ACHN (cell line): ENCODE measurements around the gene TTC3.

Source experiments
- DNase-seq: peaks from one replicate; pipeline ENCODE4 v3.0.0-alpha.2; 2015
- in situ Hi-C: cut with HindIII; loops from 2 replicates; pipeline ENCODE4 v1.10.0; 2017; ENCODE audit warnings: low sequenced_read_pairs, low pct_ligation_motif_present, low pct_unique_long_range_greater_than_20kb

Gene TTC3

GRCh38 chr21:37227071-37228002, 154.3 kb downstream of the TTC3 start:
- no peak for DNase-seq
- in situ Hi-C loops, result no loop called here

DNA sequence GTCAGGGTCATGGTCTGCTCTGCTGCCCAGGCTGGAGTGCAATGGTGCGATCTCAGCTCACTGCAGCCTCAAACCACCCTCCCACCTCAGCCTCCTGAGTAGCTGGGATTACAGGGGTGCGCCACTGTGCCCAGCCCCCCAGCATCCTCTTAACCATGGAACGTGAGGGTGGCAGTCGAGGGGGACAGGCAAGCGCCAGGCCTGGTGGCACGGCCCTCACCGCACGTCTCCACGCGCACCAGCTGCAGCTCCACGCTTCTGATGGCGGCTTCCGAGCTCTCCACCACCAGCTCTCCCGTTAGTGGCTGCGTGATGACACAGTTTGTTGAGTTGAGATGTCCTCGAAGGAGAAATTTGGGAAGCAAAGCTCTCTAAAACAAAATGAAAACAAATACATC, 154.9 kb downstream of the TTC3 start:
- in situ Hi-C loops, result no loop called here

GRCh38 chr21:37230632-37231248, 157.7 kb downstream of the TTC3 start:
- DNase-seq, result no peak
- in situ Hi-C loops, result no loop called here

More for the DNA sequence above, 154.9 kb downstream of the TTC3 start:
- no peak for DNase-seq

- in situ Hi-C loops, result no loop called here
- no peak for DNase-seq
Measured at GRCh38 chr21:37231249-37231645, 158.2 kb downstream of the TTC3 start.

- in situ Hi-C loops, result no loop called here
- no peak for DNase-seq
Measured at GRCh38 chr21:37231671-37232070, 158.6 kb downstream of the TTC3 start.

GRCh38 chr21:37232274-37233018, 159.4 kb downstream of the TTC3 start:
- in situ Hi-C loops, result no loop called here
- no peak for DNase-seq

DNA sequence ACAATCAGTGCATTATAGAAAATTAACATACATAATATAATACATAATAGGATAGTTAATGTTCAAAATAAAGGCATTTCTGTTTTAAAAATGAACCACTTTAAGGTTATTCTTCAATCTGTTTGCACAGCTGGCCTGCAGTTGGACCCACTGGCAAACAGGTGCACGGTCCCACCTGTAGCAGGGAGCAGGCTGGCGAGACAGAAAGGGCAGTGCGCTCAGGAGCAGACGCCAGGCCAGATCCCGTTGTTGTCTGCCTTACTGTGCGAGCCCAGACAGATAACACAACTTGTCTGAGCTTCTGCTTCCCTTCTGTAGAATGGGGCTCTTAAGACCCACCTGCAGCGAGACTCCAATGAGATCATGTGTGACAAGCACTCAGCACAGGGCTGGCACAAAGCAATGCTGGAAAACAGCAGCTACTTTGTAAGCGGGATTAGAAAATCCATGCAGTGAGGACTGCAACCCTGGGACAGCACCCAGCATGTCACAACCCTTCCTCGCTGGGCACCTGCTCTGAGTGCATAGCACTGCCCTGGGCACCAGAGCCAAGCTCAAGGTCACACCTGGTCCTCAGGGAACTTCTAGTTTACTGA, 160.6 kb downstream of the TTC3 start:
- in situ Hi-C loops, result no loop called here
- no peak for DNase-seq

GRCh38 chr21:37237346-37237745, 164.3 kb downstream of the TTC3 start:
- DNase-seq, result no peak
- in situ Hi-C loops, result no loop called here

DNA sequence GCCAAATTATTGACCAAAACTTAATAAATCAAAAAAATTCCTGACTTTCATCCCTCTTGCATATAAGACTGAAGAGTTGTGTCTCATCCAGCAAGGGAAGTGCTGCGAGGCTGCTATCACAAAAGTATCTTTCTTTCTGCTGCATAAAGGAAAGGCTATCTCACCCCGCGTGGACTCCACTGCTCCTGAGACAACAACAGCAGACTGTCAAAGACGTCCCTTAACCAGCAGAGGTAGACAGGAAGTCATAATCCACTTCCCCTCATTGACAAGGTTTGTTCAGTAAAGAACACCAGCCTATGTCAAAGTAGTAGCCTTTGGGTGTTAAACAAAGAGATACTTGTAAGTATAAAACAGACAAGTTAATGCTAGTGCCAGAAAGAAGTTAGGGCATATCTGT, 164.7 kb downstream of the TTC3 start:
- in situ Hi-C loops, result no loop called here
- no peak for DNase-seq

DNA sequence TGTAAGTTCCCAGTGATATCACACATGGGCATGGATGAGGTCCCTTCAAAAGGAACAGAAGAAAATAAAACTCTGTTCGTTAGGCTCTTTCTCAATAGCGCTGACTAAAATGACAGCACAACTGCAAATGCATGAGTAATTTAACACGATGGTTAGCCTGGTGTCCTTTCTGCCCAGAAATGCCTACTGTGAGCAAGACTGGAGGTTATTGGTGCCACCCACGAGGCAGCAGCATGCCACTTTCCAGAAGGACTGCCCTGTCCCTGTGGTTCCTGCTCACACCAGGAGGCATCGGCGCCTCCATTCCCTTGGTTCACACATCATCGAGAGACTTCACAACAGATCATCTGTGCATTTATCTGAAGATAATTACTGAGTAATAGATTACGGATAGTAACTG, 167.9 kb downstream of the TTC3 start:
- DNase-seq, result no peak
- in situ Hi-C loops, result no loop called here

- in situ Hi-C loops, result no loop called here
Measured at GRCh38 chr21:37241426-37241825, 168.4 kb downstream of the TTC3 start.

DNA sequence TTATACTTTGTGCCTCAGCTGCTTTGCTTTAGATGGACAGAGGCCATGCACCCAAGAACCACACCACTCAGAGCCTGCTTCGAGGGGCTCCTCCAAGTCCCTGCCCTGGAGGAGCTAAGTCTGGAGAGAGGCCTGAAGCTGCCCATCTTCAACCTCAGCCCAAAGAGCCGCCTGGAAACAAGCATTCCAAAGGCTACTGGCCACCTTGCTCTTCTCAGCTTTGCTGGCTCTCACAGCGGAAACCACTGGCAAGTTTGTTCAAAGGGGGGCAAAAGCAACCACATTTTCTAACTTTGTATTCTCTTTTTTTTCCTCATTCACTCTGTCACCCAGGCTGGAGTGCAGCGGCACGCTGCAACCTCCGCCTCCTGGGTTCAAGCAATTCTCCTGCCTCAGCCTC, 170.9 kb downstream of the TTC3 start:
- in situ Hi-C loops, result no loop called here
- DNase-seq, result no peak

More at GRCh38 chr21:37241426-37241825, 168.4 kb downstream of the TTC3 start:
- DNase-seq, result no peak

- in situ Hi-C loops, result no loop called here
- DNase-seq, result no peak
Measured at GRCh38 chr21:37244501-37245095, 171.5 kb downstream of the TTC3 start.

DNA sequence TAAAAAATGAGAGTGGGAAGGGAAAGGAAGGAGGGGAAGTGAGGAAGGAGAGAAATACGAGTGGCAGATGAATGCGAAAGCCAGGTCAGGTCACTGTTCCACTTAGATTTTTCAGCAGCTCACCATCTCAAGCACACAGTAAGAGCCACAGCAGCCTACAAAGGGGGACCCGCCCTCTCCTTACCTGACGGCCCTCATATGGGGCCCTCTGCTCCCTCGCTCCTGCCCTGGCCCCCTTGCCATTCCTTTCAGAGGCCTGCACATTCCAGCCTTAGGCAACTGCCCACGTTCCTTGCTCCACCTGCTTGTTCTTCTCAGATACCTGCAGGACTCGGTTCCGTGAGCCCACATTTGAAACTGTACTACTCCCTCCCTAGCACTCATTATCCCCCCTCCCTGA, 172.1 kb downstream of the TTC3 start:
- no peak for DNase-seq
- in situ Hi-C loops, result no loop called here

GRCh38 chr21:37248298-37248697, 175.2 kb downstream of the TTC3 start:
- no peak for DNase-seq
- in situ Hi-C loops, result no loop called here

- DNase-seq, result no peak
- in situ Hi-C loops, result no loop called here
Measured at GRCh38 chr21:37249112-37249904, 176.3 kb downstream of the TTC3 start.

DNA sequence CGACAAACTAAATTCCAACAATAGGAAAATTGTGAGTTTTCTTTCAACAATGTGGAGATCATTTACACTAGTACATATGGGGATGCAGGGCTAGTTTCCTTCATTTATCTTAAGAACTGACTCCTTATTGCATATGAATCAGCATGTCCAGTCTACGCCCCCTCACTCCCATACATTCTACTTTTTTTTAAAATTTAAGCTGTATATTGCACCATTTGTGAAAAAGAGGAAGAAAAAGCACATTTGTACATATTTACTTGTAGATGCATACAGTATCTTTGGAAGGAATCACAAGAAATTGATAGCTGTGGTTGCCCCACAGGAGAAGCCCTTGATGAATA, 178.2 kb downstream of the TTC3 start:
- in situ Hi-C loops, result no loop called here
- DNase-seq, result no peak
